Trophoblast cell (in vitro differentiated cells and primary cell): ENCODE results near the gene TMEM121B.

Experiments
- DNase-seq, 2 donors: peaks; one replicate each; pipeline ENCODE4 v3.0.0-alpha.2; 2016
- H2AFZ ChIP-seq: 2 replicates; pipeline ENCODE4 v1.6.1; 2013; ENCODE audit warnings: low read length, moderate library complexity, mild to moderate bottlenecking; ENCODE audit not compliant: insufficient read depth, poor library complexity
- H2AK5ac ChIP-seq: 2 replicates; pipeline ENCODE4 v1.6.1; 2013; ENCODE audit warnings: mild to moderate bottlenecking, low read length
- H2BK120ac ChIP-seq: 2 replicates; pipeline ENCODE4 v1.6.1; 2013; ENCODE audit warnings: low read length, mild to moderate bottlenecking, moderate library complexity; ENCODE audit not compliant: insufficient read depth, poor library complexity
- H2BK12ac ChIP-seq: 2 replicates; pipeline ENCODE4 v1.6.1; 2013; ENCODE audit warnings: mild to moderate bottlenecking, low read length, moderate library complexity
- H2BK5ac ChIP-seq: 2 replicates; pipeline ENCODE4 v1.6.1; 2013; ENCODE audit warnings: low read length, low read depth, moderate library complexity, mild to moderate bottlenecking; ENCODE audit not compliant: poor library complexity
- H3K14ac ChIP-seq: 2 replicates; pipeline ENCODE4 v1.6.1; 2013; ENCODE audit warnings: mild to moderate bottlenecking, low read length
- H3K18ac ChIP-seq: 2 replicates; pipeline ENCODE4 v1.6.1; 2013; ENCODE audit warnings: mild to moderate bottlenecking, low read length
- H3K23ac ChIP-seq: 2 replicates; pipeline ENCODE4 v1.6.1; 2013; ENCODE audit warnings: low read length
- H3K27ac ChIP-seq: 2 replicates; pipeline ENCODE4 v1.5.1; 2013; ENCODE audit warnings: low read depth, mild to moderate bottlenecking, inconsistent platforms, low read length, moderate library complexity
- H3K27me3 ChIP-seq: 2 replicates; pipeline ENCODE4 v1.6.1; 2013; ENCODE audit warnings: inconsistent platforms, mild to moderate bottlenecking, low read length, moderate library complexity; ENCODE audit not compliant: insufficient read depth
- H3K36me3 ChIP-seq, 2 experiments: 1 replicate in 1 of 2; 2 replicates in 1 of 2; pipeline ENCODE4 v1.6.1; 2013; ENCODE audit warnings: low read length in 2 of 2, mild to moderate bottlenecking in 2 of 2, moderate library complexity in 1 of 2; ENCODE audit not compliant: insufficient read depth in 2 of 2, control insufficient read depth in 1 of 2
- H3K4ac ChIP-seq: 2 replicates; pipeline ENCODE4 v1.6.1; 2013; ENCODE audit warnings: low read depth, mild to moderate bottlenecking, low read length, moderate library complexity
- H3K4me1 ChIP-seq, 2 experiments: 1 replicate in 1 of 2; 2 replicates in 1 of 2; pipeline ENCODE4 v1.6.1; 2013; ENCODE audit warnings: low read length in 2 of 2, mild to moderate bottlenecking in 2 of 2, moderate library complexity in 1 of 2; ENCODE audit not compliant: insufficient read depth in 2 of 2, control insufficient read depth in 1 of 2
- H3K4me2 ChIP-seq: 2 replicates; pipeline ENCODE4 v1.6.1; 2013; ENCODE audit warnings: inconsistent platforms, mild to moderate bottlenecking, low read length, moderate library complexity
- H3K4me3 ChIP-seq: 2 replicates; pipeline ENCODE4 v1.5.1; 2013; ENCODE audit warnings: mild to moderate bottlenecking, low read depth, low read length, inconsistent platforms
- H3K79me1 ChIP-seq: one replicate; pipeline ENCODE4 v1.6.1; 2013; ENCODE audit warnings: low read length
- H3K79me2 ChIP-seq: 2 replicates; pipeline ENCODE4 v1.6.1; 2013; ENCODE audit warnings: low read length, mild to moderate bottlenecking; ENCODE audit not compliant: control insufficient read depth, insufficient read depth, poor library complexity
- H3K9ac ChIP-seq: 2 replicates; pipeline ENCODE4 v1.6.1; 2013; ENCODE audit warnings: mild to moderate bottlenecking, low read length
- H3K9me3 ChIP-seq: 2 replicates; pipeline ENCODE4 v1.6.1; 2013; ENCODE audit warnings: low read depth, mild to moderate bottlenecking, control low read depth, inconsistent platforms, low read length; ENCODE audit not compliant: insufficient read depth
- H4K12ac ChIP-seq: 2 replicates; pipeline ENCODE4 v1.6.1; 2013; ENCODE audit warnings: low read depth, mild to moderate bottlenecking, low read length, moderate library complexity
- H4K8ac ChIP-seq: 2 replicates; pipeline ENCODE4 v1.6.1; 2013; ENCODE audit warnings: low read depth, mild to moderate bottlenecking, low read length, moderate library complexity
- H4K91ac ChIP-seq: one replicate; pipeline ENCODE4 v1.6.1; 2013; ENCODE audit warnings: low read depth, mild to moderate bottlenecking, low read length, moderate library complexity
- WGBS: extraction: QIAGEN DNeasy Blood & Tissue Kit; methylation state at CpG from one replicate; pipeline ENCODE4 v1.1.7; 2013; ENCODE audit warnings: missing lambda C conversion rate; ENCODE audit not compliant: insufficient read length, insufficient coverage; ENCODE audit errors: extremely low coverage; 5-methylcytosine and 5-hydroxymethylcytosine counted together

TMEM121B gene

DNA sequence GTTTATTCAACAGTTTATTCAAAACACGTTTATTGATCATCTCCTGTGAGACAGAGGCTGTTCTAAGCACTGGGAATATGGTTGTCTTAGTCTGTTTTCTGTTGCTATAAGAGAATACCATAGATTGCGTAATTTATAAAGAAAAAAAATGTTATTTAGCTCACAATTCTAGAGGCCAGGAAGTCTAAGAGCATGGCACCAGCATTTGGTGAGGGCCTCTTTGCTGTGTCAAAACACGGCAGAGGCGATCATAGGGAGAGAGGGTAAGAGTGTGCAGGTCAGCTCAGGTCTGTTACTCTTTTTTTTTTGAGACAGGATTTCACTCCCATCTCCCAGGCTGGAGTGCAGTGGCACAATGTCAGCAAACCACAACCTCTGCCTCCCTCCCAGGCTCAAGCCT lies 41.6 kb downstream of the TMEM121B start:
- no peak overlapping the region for H3K4me3 ChIP-seq
- no peak overlapping the region for H3K4ac ChIP-seq
- H3K18ac ChIP-seq, result no peak overlapping the region
- H2BK120ac ChIP-seq, result no peak overlapping the region
- peak in 1 of 2 donors; percentile 41 for DNase-seq
- H3K79me2 ChIP-seq, result peaks cover 2% of the 10 kb centered on the region
- H3K36me3 ChIP-seq, result no peaks in the 10 kb centered on the region
- no peak overlapping the region for H3K14ac ChIP-seq
- H3K4me2 ChIP-seq, result no peak overlapping the region
- no peak overlapping the region for H2BK12ac ChIP-seq
- H2AK5ac ChIP-seq, result no peak overlapping the region
- WGBS, result no CpG with 5 or more reads among the region's 4 CpGs
- peaks cover 3% of the 10 kb centered on the region for H3K79me1 ChIP-seq
- H3K27me3 ChIP-seq, result no peaks in the 10 kb centered on the region
- no peak overlapping the region for H3K27ac ChIP-seq
- no peak overlapping the region for H4K12ac ChIP-seq
- peaks cover 0 to 2% of the 10 kb centered on the region in 2 experiments for H3K4me1 ChIP-seq
- no peak overlapping the region for H2AFZ ChIP-seq
- H3K23ac ChIP-seq, result no peak overlapping the region
- no peak overlapping the region for H2BK5ac ChIP-seq
- no peak overlapping the region for H3K9ac ChIP-seq
- H3K9me3 ChIP-seq, result no peaks in the 10 kb centered on the region
- H4K8ac ChIP-seq, result no peak overlapping the region
- no peak overlapping the region for H4K91ac ChIP-seq

DNA sequence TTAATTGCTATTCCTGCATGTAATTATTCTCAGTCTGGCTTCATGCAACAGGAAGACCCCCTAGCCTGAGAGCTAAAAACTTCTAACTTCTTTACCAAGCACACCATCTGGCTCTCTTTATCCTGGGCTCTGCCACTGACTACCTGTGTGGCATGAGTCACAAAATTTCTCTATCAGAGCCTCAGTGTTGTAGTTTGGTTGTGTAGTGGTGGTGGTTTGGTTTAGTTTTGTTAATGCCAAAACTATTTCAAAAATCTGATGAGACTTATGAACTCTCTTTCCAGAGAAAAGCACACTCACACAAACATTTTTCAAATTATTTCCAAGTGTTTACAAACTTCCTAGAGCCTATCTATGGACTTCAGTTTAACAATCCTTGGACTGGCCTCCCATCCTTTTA lies 43.9 kb downstream of the TMEM121B start:
- no peak overlapping the region for H2BK120ac ChIP-seq
- H3K4me1 ChIP-seq, result no peaks in the 10 kb centered on the region
- H2BK5ac ChIP-seq, result no peak overlapping the region
- H3K23ac ChIP-seq, result no peak overlapping the region
- no peak overlapping the region for H3K27ac ChIP-seq
- peak; percentile 22 to 81 for DNase-seq
- H4K12ac ChIP-seq, result no peak overlapping the region
- no peak overlapping the region for H2BK12ac ChIP-seq
- H3K4ac ChIP-seq, result no peak overlapping the region
- H3K9ac ChIP-seq, result no peak overlapping the region
- H2AK5ac ChIP-seq, result no peak overlapping the region
- H3K27me3 ChIP-seq, result no peaks in the 10 kb centered on the region
- no peak overlapping the region for H3K14ac ChIP-seq
- no peak overlapping the region for H3K4me3 ChIP-seq
- H3K36me3 ChIP-seq, result no peaks in the 10 kb centered on the region
- H3K4me2 ChIP-seq, result no peak overlapping the region
- no peaks in the 10 kb centered on the region for H3K79me1 ChIP-seq
- no peak overlapping the region for H4K8ac ChIP-seq
- no peaks in the 10 kb centered on the region for H3K9me3 ChIP-seq
- H3K79me2 ChIP-seq, result no peaks in the 10 kb centered on the region
- H3K18ac ChIP-seq, result no peak overlapping the region
- no peak overlapping the region for H4K91ac ChIP-seq
- H2AFZ ChIP-seq, result no peak overlapping the region

DNA sequence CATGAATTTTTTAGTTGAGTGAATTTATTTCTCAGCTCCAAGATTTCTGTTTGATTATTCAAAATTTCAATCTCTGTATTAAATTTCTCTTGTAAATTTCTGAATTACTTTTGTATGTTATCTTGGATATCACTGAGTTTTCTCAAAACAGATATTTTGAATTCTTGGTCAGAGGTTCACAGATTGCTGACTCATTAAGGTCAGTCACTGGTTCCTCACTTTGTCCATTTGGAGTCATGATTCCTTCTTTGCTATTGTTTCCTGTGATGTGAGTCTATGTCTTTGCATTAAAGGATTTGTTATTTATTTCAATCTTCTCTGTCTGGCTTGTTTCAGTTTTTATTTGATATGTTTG lies 46.5 kb downstream of the TMEM121B start:
- H2BK5ac ChIP-seq, result no peak overlapping the region
- H3K23ac ChIP-seq, result no peak overlapping the region
- H2AFZ ChIP-seq, result no peak overlapping the region
- H3K4me2 ChIP-seq, result no peak overlapping the region
- no peaks in the 10 kb centered on the region for H3K4me1 ChIP-seq
- no peaks in the 10 kb centered on the region for H3K79me2 ChIP-seq
- no peak overlapping the region for H3K9ac ChIP-seq
- no peak overlapping the region for H4K91ac ChIP-seq
- H2BK120ac ChIP-seq, result no peak overlapping the region
- H2BK12ac ChIP-seq, result no peak overlapping the region
- no peak overlapping the region for H4K8ac ChIP-seq
- no peaks in the 10 kb centered on the region for H3K79me1 ChIP-seq
- no peaks in the 10 kb centered on the region for H3K36me3 ChIP-seq
- no peak overlapping the region for H3K18ac ChIP-seq
- H2AK5ac ChIP-seq, result no peak overlapping the region
- no peak overlapping the region for H3K27ac ChIP-seq
- DNase-seq, result no peak
- H3K14ac ChIP-seq, result no peak overlapping the region
- no peak overlapping the region for H3K4ac ChIP-seq
- no peak overlapping the region for H3K4me3 ChIP-seq
- no peak overlapping the region for H4K12ac ChIP-seq
- H3K9me3 ChIP-seq, result no peaks in the 10 kb centered on the region
- no peaks in the 10 kb centered on the region for H3K27me3 ChIP-seq

GRCh38 chr22:17072877-17073276 lies 48.3 kb downstream of the TMEM121B start:
- H3K4me1 ChIP-seq, result no peaks in the 10 kb centered on the region
- H3K9me3 ChIP-seq, result no peaks in the 10 kb centered on the region
- no peak overlapping the region for H4K91ac ChIP-seq
- no peak overlapping the region for H3K4me2 ChIP-seq
- H2AK5ac ChIP-seq, result no peak overlapping the region
- no peak overlapping the region for H3K23ac ChIP-seq
- H3K36me3 ChIP-seq, result no peaks in the 10 kb centered on the region
- H2AFZ ChIP-seq, result no peak overlapping the region
- H3K18ac ChIP-seq, result no peak overlapping the region
- no peak overlapping the region for H2BK5ac ChIP-seq
- DNase-seq, result no peak
- H2BK12ac ChIP-seq, result no peak overlapping the region
- H3K4me3 ChIP-seq, result no peak overlapping the region
- H3K14ac ChIP-seq, result no peak overlapping the region
- no peaks in the 10 kb centered on the region for H3K27me3 ChIP-seq
- H3K27ac ChIP-seq, result no peak overlapping the region
- no peak overlapping the region for H4K12ac ChIP-seq
- no peak overlapping the region for H3K4ac ChIP-seq
- H2BK120ac ChIP-seq, result no peak overlapping the region
- no peaks in the 10 kb centered on the region for H3K79me2 ChIP-seq
- H3K79me1 ChIP-seq, result no peaks in the 10 kb centered on the region
- no CpG with 5 or more reads among the region's 1 CpG for WGBS
- no peak overlapping the region for H3K9ac ChIP-seq
- no peak overlapping the region for H4K8ac ChIP-seq
